HG03460 (cell line): ENCODE data around the gene RNLS.

Experiments used
- ATAC-seq: cut with Tn5 transposase; IDR thresholded peaks from one replicate; pipeline ENCODE4 v1.9.1; 2021; ENCODE audit not compliant: unreplicated experiment

RNLS gene

GRCh38 chr10:88553116-88553752 lies 29.9 kb downstream of the RNLS start:
- ATAC-seq, result peak; percentile 75

- no peak for ATAC-seq
Measured at GRCh38 chr10:88551246-88551645, 31.9 kb downstream of the RNLS start.

- ATAC-seq, result no peak
Measured at GRCh38 chr10:88546497-88546896, 36.6 kb downstream of the RNLS start.

- ATAC-seq, result no peak
Measured at GRCh38 chr10:88545359-88545758, 37.8 kb downstream of the RNLS start.

GRCh38 chr10:88544140-88544870 lies 38.8 kb downstream of the RNLS start:
- no peak for ATAC-seq

- no peak for ATAC-seq
Measured at GRCh38 chr10:88542522-88542921, 40.6 kb downstream of the RNLS start.

GRCh38 chr10:88541116-88541626 lies 41.9 kb downstream of the RNLS start:
- ATAC-seq, result no peak

- ATAC-seq, result no peak
Measured at GRCh38 chr10:88540351-88540750, 42.8 kb downstream of the RNLS start.

- ATAC-seq, result no peak
Measured at GRCh38 chr10:88538048-88538447, 45.1 kb downstream of the RNLS start.

GRCh38 chr10:88537322-88537721 lies 45.8 kb downstream of the RNLS start:
- ATAC-seq, result no peak

GRCh38 chr10:88536437-88536836 lies 46.7 kb downstream of the RNLS start:
- no peak for ATAC-seq

GRCh38 chr10:88534072-88534665 lies 48.9 kb downstream of the RNLS start:
- ATAC-seq, result no peak

GRCh38 chr10:88531392-88532052 lies 51.6 kb downstream of the RNLS start:
- no peak for ATAC-seq

- no peak for ATAC-seq
Measured at GRCh38 chr10:88530629-88531391, 52.3 kb downstream of the RNLS start.

GRCh38 chr10:88530093-88530492 lies 53.0 kb downstream of the RNLS start:
- ATAC-seq, result no peak

GRCh38 chr10:88528806-88529570 lies 54.1 kb downstream of the RNLS start:
- no peak for ATAC-seq

- no peak for ATAC-seq
Measured at GRCh38 chr10:88528201-88528600, 54.9 kb downstream of the RNLS start.

- no peak for ATAC-seq
Measured at GRCh38 chr10:88527245-88527644, 55.9 kb downstream of the RNLS start.

GRCh38 chr10:88526501-88527105 lies 56.5 kb downstream of the RNLS start:
- no peak for ATAC-seq
